ENCODE measurements around the gene ASMTL.

- TF ChIP-seq CTCF (IDR thresholded peaks at IDR 0.05), result no peak
- no peak for TF ChIP-seq POLR2A (IDR thresholded peaks at IDR 0.05)
Observed at GRCh38 chrX:1465286-1466231, 12.8 kb upstream of the ASMTL start.

All from right lobe of liver (tissue), 4 donors.